Neural cell (in vitro differentiated cells): ENCODE measurements around the gene CDH3.

ENCODE experiments used
- CTCF ChIP-seq: fragments of 450-650 bp; IDR thresholded peaks from 2 replicates; pipeline ENCODE4 v1.5.1; 2014; ENCODE audit warnings: antibody characterized with exemption, mild to moderate bottlenecking, moderate library complexity; ENCODE audit not compliant: poor library complexity, severe bottlenecking
- EP300 ChIP-seq: fragments of 450-650 bp; conservative IDR thresholded peaks from 2 replicates; pipeline ENCODE4 v1.6.1; 2014; ENCODE audit warnings: antibody characterized with exemption, mild to moderate bottlenecking, moderate library complexity; ENCODE audit not compliant: poor library complexity, severe bottlenecking
- EZH2 ChIP-seq: fragments of 200-600, 300-800 bp; shearing (Covaris generic), sonication (generic); IDR thresholded peaks from 2 replicates; pipeline ENCODE4 v1.6.1; 2014; ENCODE audit warnings: antibody characterized with exemption, low read length, borderline replicate concordance, mild to moderate bottlenecking; ENCODE audit not compliant: insufficient read depth, poor library complexity, severe bottlenecking
- RAD21 ChIP-seq: fragments of 450-650 bp; conservative IDR thresholded peaks from 2 replicates; pipeline ENCODE4 v1.6.1; 2014; ENCODE audit warnings: antibody characterized with exemption, mild to moderate bottlenecking, moderate library complexity
- REST ChIP-seq: IDR thresholded peaks from 2 replicates; pipeline ENCODE4 v1.6.1; 2012; ENCODE audit warnings: borderline replicate concordance
- SMC3 ChIP-seq: fragments of 450-650 bp; conservative IDR thresholded peaks from 2 replicates; pipeline ENCODE4 v1.6.1; 2014; ENCODE audit warnings: antibody characterized with exemption, mild to moderate bottlenecking, moderate library complexity; ENCODE audit not compliant: poor library complexity
- TAF1 ChIP-seq: IDR thresholded peaks from 2 replicates; pipeline ENCODE4 v1.6.1; 2012; ENCODE audit warnings: low read depth

- no peak for TF ChIP-seq CTCF
- TF ChIP-seq EZH2: no peak
- TF ChIP-seq SMC3: no peak
- TF ChIP-seq REST: no peak
- no peak for TF ChIP-seq TAF1
- TF ChIP-seq RAD21: no peak
- TF ChIP-seq EP300: no peak
These were observed 36.8 kb upstream of the CDH3 start for GRCh38 chr16:68608330-68608729.
